A549 (cell line): Measurements from ENCODE around the gene STIM2. TPM values are rescaled to one million over a fixed set of nuclear protein-coding genes. Genes with fewer than 3 reads are reported as not detected.
"Not testable (repeated sequence)": the region's sequence is repeated elsewhere in the genome, so short reads cannot be mapped to it uniquely, and the experiment has no call there.

Experiments
- ATAC-seq, 2 experiments: fragments of 200-7000 bp in 1 of 2; fragments of >200 bp in 1 of 2; cut with Nextera tagmentation in 1 of 2; cut with Tn5 transposase in 1 of 2; 3 replicates each; pipeline versions ENCODE4 v1.8.0 to v1.9.1; 2018 to 2020; ENCODE audit warnings: mild to moderate bottlenecking in 1 of 2, moderate library complexity in 1 of 2
- CTCF ChIA-PET: fragments of 300-600 bp; sonication (Branson Sonifier 250); formaldehyde crosslinking; extraction: SDS; loops from one replicate; lab custom pipeline; 2021; ENCODE audit warnings: antibody characterized with exemption, inconsistent platforms; lab: Yijun Ruan, JAX
- POLR2A ChIA-PET: fragments of 350-600 bp; formaldehyde crosslinking; extraction: SDS; loops from one replicate; lab custom pipeline; 2021; ENCODE audit warnings: antibody characterized with exemption, inconsistent platforms; lab: Yijun Ruan, JAX
- DNase-seq, 2 experiments: peaks; one replicate each; pipeline versions ENCODE4 v3.0.0 to v3.0.0-alpha.2; 2011 to 2016; ENCODE audit warnings: low read depth in 1 of 2, low spot score in 1 of 2
- FAIRE-seq: peaks from 2 replicates; lab custom pipeline; 2011; peaks lifted over from hg19 to GRCh38; lab: Jason Lieb, UNC
- H3K27ac ChIP-seq, 2 experiments: fragments of >200 bp; sonication (Bioruptor Twin); formaldehyde crosslinking; 3 replicates each; pipeline ENCODE4 v1.5.1; 2016 to 2017
- H3K4me1 ChIP-seq: fragments of >200 bp; sonication (Bioruptor Twin); formaldehyde crosslinking; 3 replicates; pipeline ENCODE4 v1.6.1; 2016
- H3K4me2 ChIP-seq: fragments of >200 bp; sonication (Bioruptor Twin); formaldehyde crosslinking; 3 replicates; pipeline ENCODE4 v1.6.1; 2016
- H3K4me3 ChIP-seq: fragments of >200 bp; sonication (Bioruptor Twin); formaldehyde crosslinking; 3 replicates; pipeline ENCODE4 v1.5.1; 2016
- H3K9me3 ChIP-seq: fragments of >200 bp; sonication (Bioruptor Twin); formaldehyde crosslinking; 3 replicates; pipeline ENCODE4 v1.6.1; 2016
- BHLHE40 ChIP-seq: IDR thresholded peaks from 2 replicates; pipeline ENCODE4 v1.6.1; 2012; ENCODE audit warnings: low read depth, low read length, inconsistent platforms
- CBX8 ChIP-seq: fragments of 200-600 bp; sonication (generic); IDR thresholded peaks from 2 replicates; pipeline ENCODE4 v1.6.1; 2016
- EHF ChIP-seq: fragments of 250-450 bp; sonication (Bioruptor Pico); IDR thresholded peaks from 2 replicates; pipeline ENCODE4 v1.5.0; 2020; ENCODE audit warnings: mild to moderate bottlenecking
- HDAC2 ChIP-seq: fragments of 200-600 bp; sonication (generic); IDR thresholded peaks from 2 replicates; pipeline ENCODE4 v1.6.1; 2016
- HEYL ChIP-seq: fragments of 250-450 bp; sonication (Bioruptor Pico); IDR thresholded peaks from 2 replicates; pipeline ENCODE4 v1.8.0; 2021; ENCODE audit warnings: mild to moderate bottlenecking, moderate library complexity
- HOXA7 ChIP-seq: fragments of 250-450 bp; sonication (Bioruptor Pico); IDR thresholded peaks from 2 replicates; pipeline ENCODE4 v1.5.0; 2020; ENCODE audit warnings: mild to moderate bottlenecking, moderate library complexity
- JUN ChIP-seq, 2 experiments: fragments of >200 bp; sonication (Bioruptor Twin); formaldehyde crosslinking; IDR thresholded peaks; 2 replicates in 1 of 2; 3 replicates in 1 of 2; pipeline ENCODE4 v1.6.1; 2016 to 2017
- KDM5A ChIP-seq: fragments of 200-600 bp; sonication (generic); IDR thresholded peaks from 2 replicates; pipeline ENCODE4 v1.6.1; 2016; ENCODE audit warnings: antibody characterized with exemption, mild to moderate bottlenecking
- MAZ ChIP-seq: fragments of 150-350 bp; IDR thresholded peaks from 2 replicates; pipeline ENCODE4 v1.6.1; 2014; ENCODE audit warnings: antibody characterized with exemption, low read depth, low read length, borderline replicate concordance
- NFE2L2 ChIP-seq: fragments of 150-350 bp; conservative IDR thresholded peaks from 2 replicates; pipeline ENCODE4 v1.6.1; 2014; ENCODE audit warnings: low read length
- POLR2A ChIP-seq: IDR thresholded peaks from 2 replicates; pipeline ENCODE4 v1.6.1; 2012; ENCODE audit warnings: mild to moderate bottlenecking, low read length
- POLR2AphosphoS2 ChIP-seq: conservative IDR thresholded peaks from 2 replicates; pipeline ENCODE4 v1.6.1; 2012; ENCODE audit warnings: low read length, improper control_type of control experiment, inconsistent platforms
- RAD21 ChIP-seq, 2 experiments: fragments of >200 bp in 1 of 2; sonication (Bioruptor Twin) in 1 of 2; formaldehyde crosslinking in 1 of 2; IDR thresholded peaks in 1 of 2; conservative IDR thresholded peaks in 1 of 2; 2 replicates in 1 of 2; 3 replicates in 1 of 2; pipeline ENCODE4 v1.6.1; 2012 to 2018; ENCODE audit warnings: inconsistent platforms in 1 of 2
- RARB ChIP-seq: fragments of 250-450 bp; sonication (Bioruptor Pico); IDR thresholded peaks from 2 replicates; pipeline ENCODE4 v1.8.0; 2021; ENCODE audit warnings: mild to moderate bottlenecking, moderate library complexity
- RFX5 ChIP-seq: fragments of 450-650 bp; IDR thresholded peaks from 2 replicates; pipeline ENCODE4 v1.7.1; 2014; ENCODE audit warnings: antibody characterized with exemption, mild to moderate bottlenecking, moderate library complexity
- RNF2 ChIP-seq: fragments of 200-600 bp; sonication (generic); IDR thresholded peaks from 2 replicates; pipeline ENCODE4 v1.6.1; 2016; ENCODE audit warnings: low read depth, mild to moderate bottlenecking, antibody characterized with exemption, moderate library complexity, borderline replicate concordance
- SMC3 ChIP-seq: fragments of >200 bp; sonication (Bioruptor Twin); formaldehyde crosslinking; IDR thresholded peaks from 3 replicates; pipeline ENCODE4 v1.6.1; 2018; ENCODE audit warnings: inconsistent platforms
- TP53 ChIP-seq: fragments of 250-450 bp; sonication (Bioruptor Pico); IDR thresholded peaks from 2 replicates; pipeline ENCODE4 v1.5.0; 2021; ENCODE audit warnings: mild to moderate bottlenecking, moderate library complexity
- ZFP36 ChIP-seq: fragments of 450-650 bp; IDR thresholded peaks from 2 replicates; pipeline ENCODE4 v1.6.1; 2014; ENCODE audit warnings: borderline replicate concordance; ENCODE audit not compliant: partially characterized antibody
- ZSCAN20 ChIP-seq: fragments of 250-450 bp; sonication (Bioruptor Pico); IDR thresholded peaks from 2 replicates; pipeline ENCODE4 v1.8.0; 2022; ENCODE audit warnings: mild to moderate bottlenecking, moderate library complexity
- WGBS: methylation state at CpG from one replicate; pipeline ENCODE4 v1.1.6; 2017; ENCODE audit errors: missing lambda C conversion rate; 5-methylcytosine and 5-hydroxymethylcytosine counted together
- polyA minus RNA-seq: library from RNA; depleted of rRNA, polyadenylated mRNA; stranded (reverse); fragments of >200 nt; gene quantifications from 2 replicates; pipeline ENCODE4 v1.2.3, GENCODE V29; 2011; rRNA and poly(A)+ RNA removed
- polyA plus RNA-seq, 4 experiments: library from polyadenylated mRNA; depleted of rRNA in 3 of 4; stranded (reverse); fragments of >200 nt; fragmentation: RNase III in 1 of 4; extraction: RNeasy Plus Mini Kit Qiagen cat#74134 plus additional on column Dnase treatment in 1 of 4; gene quantifications; 2 replicates in 3 of 4; 3 replicates in 1 of 4; pipeline ENCODE4 v1.2.3, GENCODE V29; 2011 to 2017
- TF ChIP-seq, protein P1 (sequence below): IDR thresholded peaks from 2 replicates; pipeline ENCODE4 v1.6.1; 2012; ENCODE audit warnings: low read depth, borderline replicate concordance
- TF ChIP-seq, protein P2 (sequence below): IDR thresholded peaks from 2 replicates; pipeline ENCODE4 v1.6.1; 2012
- TF ChIP-seq, protein P3 (sequence below): fragments of >200 bp; sonication (Bioruptor Twin); formaldehyde crosslinking; IDR thresholded peaks from 3 replicates; pipeline ENCODE4 v1.6.1; 2016
- TF ChIP-seq, protein P4 (sequence below): fragments of 450-650 bp; IDR thresholded peaks from 2 replicates; pipeline ENCODE4 v1.6.1; 2014; ENCODE audit warnings: antibody characterized with exemption
- TF ChIP-seq, protein P5 (sequence below): fragments of 150-350 bp; IDR thresholded peaks from 2 replicates; pipeline ENCODE4 v1.6.1; 2014; ENCODE audit warnings: low read depth, mild to moderate bottlenecking, low read length

The STIM2 gene
- polyA plus RNA-seq (2011; rRNA removed) (17.9 and 20.6 TPM in 2 replicates), polyA plus RNA-seq (2017; fragmentation: RNase III; extraction: RNeasy Plus Mini Kit Qiagen cat#74134 plus additional on column Dnase treatment) (13.6 to 15.2 TPM (median 14.1 TPM) in 3 replicates), polyA minus RNA-seq (12.7 and 16.3 TPM in 2 replicates)
- 11.6 and 12.2 TPM in 2 replicates for polyA plus RNA-seq (2012; cell fraction: cytosol; rRNA removed)
- 19.3 and 21.1 TPM in 2 replicates for polyA plus RNA-seq (2012; cell fraction: nucleus; rRNA removed)

DNA sequence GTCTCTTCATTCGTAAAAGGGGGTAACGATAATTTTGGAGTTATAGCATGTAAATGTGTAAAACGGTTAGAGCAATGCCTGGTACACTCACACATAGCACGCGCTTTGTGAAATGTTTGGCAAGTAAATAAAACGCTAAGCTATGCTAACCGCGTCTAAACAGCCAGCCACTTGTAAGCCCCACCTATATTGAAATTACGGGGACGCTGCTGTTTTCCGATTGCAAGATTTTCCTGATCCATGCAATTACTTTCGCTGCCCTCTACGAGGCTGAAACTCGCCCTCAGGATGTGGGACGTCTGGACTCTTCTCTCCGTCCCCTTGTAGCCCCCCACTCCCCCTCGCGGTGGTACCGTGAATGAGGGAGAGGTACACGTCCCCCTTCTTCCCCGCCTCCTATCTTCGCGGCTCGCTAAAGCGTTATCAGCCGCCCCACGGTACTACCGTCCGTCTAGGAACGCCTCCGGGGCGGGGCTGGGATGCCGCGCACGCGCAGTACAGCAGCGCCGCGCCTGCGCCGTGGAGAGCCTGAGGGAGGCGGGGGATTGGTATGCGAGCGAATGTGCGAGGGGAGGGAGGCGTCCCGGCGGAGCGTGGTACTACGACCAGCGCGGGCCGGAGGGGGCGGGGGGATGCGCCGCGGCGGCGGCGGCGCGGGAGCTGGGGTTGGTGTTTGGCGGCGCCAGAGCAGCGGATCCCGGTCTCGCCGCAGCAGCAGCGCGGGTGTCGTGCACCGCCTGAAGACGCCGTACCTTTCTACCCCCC is at the start of gene STIM2:
Gene STIM2 (plus strand): TSS at position 685 of the 765 bp plus-strand sequence.
- no peaks in the 10 kb centered on the region for H3K9me3 ChIP-seq
- H3K4me3 ChIP-seq: peak within 1 kb of the TSS; percentile 73
- peak; percentile 76 to 89 for ATAC-seq
- TF ChIP-seq, protein P1, sequence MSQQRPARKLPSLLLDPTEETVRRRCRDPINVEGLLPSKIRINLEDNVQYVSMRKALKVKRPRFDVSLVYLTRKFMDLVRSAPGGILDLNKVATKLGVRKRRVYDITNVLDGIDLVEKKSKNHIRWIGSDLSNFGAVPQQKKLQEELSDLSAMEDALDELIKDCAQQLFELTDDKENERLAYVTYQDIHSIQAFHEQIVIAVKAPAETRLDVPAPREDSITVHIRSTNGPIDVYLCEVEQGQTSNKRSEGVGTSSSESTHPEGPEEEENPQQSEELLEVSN: peak; percentile 43; the same call in 1 of the 2 replicates
- TF ChIP-seq RARB (no peak), HOXA7 (no peak), HDAC2 (no peak), JUN (IDR thresholded peaks at IDR 0.05) (0 out of 5 replicates have a peak, but pooled peaks of 1 of the 2 experiments have one; percentile 33), RAD21 (conservative IDR thresholded peaks at IDR 0.05 in 1 of 2, IDR thresholded peaks at IDR 0.05 in 1 of 2) (no peak), BHLHE40 (no peak), TP53 (CRISPR knock-in tag) (no peak), RFX5 (no peak), POLR2A (peak; percentile 73), CBX8 (no peak), ZFP36 (no peak), POLR2AphosphoS2 (no peak), NFE2L2 (no peak), MAZ (no peak), HEYL (CRISPR knock-in tag) (no peak), KDM5A (no peak), EHF (no peak), SMC3 (no peak), RNF2 (no peak), ZSCAN20 (CRISPR knock-in tag) (no peak)
- TF ChIP-seq, protein P2, sequence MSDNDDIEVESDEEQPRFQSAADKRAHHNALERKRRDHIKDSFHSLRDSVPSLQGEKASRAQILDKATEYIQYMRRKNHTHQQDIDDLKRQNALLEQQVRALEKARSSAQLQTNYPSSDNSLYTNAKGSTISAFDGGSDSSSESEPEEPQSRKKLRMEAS: peak; percentile 43
- TF ChIP-seq, protein P3, sequence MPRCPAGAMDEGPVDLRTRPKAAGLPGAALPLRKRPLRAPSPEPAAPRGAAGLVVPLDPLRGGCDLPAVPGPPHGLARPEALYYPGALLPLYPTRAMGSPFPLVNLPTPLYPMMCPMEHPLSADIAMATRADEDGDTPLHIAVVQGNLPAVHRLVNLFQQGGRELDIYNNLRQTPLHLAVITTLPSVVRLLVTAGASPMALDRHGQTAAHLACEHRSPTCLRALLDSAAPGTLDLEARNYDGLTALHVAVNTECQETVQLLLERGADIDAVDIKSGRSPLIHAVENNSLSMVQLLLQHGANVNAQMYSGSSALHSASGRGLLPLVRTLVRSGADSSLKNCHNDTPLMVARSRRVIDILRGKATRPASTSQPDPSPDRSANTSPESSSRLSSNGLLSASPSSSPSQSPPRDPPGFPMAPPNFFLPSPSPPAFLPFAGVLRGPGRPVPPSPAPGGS: 0 out of 3 replicates have a peak, but pooled peaks have one; percentile 2
- TF ChIP-seq, protein P4, sequence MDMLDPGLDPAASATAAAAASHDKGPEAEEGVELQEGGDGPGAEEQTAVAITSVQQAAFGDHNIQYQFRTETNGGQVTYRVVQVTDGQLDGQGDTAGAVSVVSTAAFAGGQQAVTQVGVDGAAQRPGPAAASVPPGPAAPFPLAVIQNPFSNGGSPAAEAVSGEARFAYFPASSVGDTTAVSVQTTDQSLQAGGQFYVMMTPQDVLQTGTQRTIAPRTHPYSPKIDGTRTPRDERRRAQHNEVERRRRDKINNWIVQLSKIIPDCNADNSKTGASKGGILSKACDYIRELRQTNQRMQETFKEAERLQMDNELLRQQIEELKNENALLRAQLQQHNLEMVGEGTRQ: no peak
- TF ChIP-seq, protein P5, sequence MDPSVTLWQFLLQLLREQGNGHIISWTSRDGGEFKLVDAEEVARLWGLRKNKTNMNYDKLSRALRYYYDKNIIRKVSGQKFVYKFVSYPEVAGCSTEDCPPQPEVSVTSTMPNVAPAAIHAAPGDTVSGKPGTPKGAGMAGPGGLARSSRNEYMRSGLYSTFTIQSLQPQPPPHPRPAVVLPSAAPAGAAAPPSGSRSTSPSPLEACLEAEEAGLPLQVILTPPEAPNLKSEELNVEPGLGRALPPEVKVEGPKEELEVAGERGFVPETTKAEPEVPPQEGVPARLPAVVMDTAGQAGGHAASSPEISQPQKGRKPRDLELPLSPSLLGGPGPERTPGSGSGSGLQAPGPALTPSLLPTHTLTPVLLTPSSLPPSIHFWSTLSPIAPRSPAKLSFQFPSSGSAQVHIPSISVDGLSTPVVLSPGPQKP: no peak
- no peak for FAIRE-seq
- H3K4me1 ChIP-seq: peaks cover 23% of the 10 kb centered on the region
- 2% methylated on average over 48 of the region's 74 CpGs for WGBS
- peak; percentile 38 to 94 for DNase-seq
- H3K4me2 ChIP-seq: peak within 1 kb of the TSS; percentile 95
- POLR2A ChIA-PET: interaction anchor here (0.6 to 1.5 kb wide), 3 partner anchors 22 to 141 kb away, joined by 3 to 4 read pairs (median 3); no protein-coding TSS in a partner anchor
- peak within 1 kb of the TSS; percentile 85 to 99 for H3K27ac ChIP-seq
- CTCF ChIA-PET: interaction anchor here (0.8 to 1.1 kb wide), 3 partner anchors 13 to 531 kb away, joined by 3 read pairs; no protein-coding TSS in a partner anchor

DNA sequence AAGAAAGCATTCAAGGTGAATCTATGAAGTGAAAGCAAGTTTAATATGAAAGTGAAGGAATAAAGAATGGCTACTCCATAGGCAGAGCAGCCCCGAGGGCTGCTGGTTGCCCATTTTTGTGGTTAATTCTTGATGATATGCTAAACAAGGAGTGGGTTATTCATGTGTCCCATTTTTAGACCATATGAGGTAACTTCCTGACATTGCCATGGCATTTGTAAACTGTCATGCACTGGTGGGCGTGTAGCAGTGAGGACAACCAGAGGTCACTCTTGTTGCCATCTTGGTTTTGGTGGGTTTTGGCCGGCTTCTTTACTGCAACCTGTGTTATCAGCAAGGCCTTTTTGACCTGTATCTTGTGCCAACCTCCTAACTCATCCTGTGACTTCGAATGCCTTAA is 49.1 kb upstream of the STIM2 start:
- 61% methylated on average over 4 of the region's 4 CpGs for WGBS
- POLR2A ChIA-PET, ATAC-seq, FAIRE-seq, CTCF ChIA-PET, H3K27ac ChIP-seq, H3K4me3 ChIP-seq, H3K4me1 ChIP-seq, DNase-seq, H3K9me3 ChIP-seq, H3K4me2 ChIP-seq: not testable (repeated sequence)
